ENCODE measurements around the gene LRRC55.

The LRRC55 gene

GRCh38 chr11:57203882-57204480, 22.2 kb downstream of the LRRC55 start:
- no peak for DNase-seq

- DNase-seq, result no peak
These were observed 23.4 kb downstream of the LRRC55 start for GRCh38 chr11:57205041-57205641.

- DNase-seq, result no peak
These were observed 25.4 kb downstream of the LRRC55 start for GRCh38 chr11:57207168-57207567.

GRCh38 chr11:57210781-57211180, 29.0 kb downstream of the LRRC55 start:
- DNase-seq, result no peak

- DNase-seq, result no peak
These were observed 31.8 kb downstream of the LRRC55 start for GRCh38 chr11:57213342-57214097.

GRCh38 chr11:57214098-57214417, 32.3 kb downstream of the LRRC55 start:
- no peak for DNase-seq

GRCh38 chr11:57214494-57214893, 32.7 kb downstream of the LRRC55 start:
- no peak for DNase-seq

- no peak for DNase-seq
These were observed 34.7 kb downstream of the LRRC55 start for GRCh38 chr11:57216463-57216862.

GRCh38 chr11:57217053-57217452, 35.3 kb downstream of the LRRC55 start:
- no peak for DNase-seq

GRCh38 chr11:57219021-57219627, 37.4 kb downstream of the LRRC55 start:
- no peak for DNase-seq

GRCh38 chr11:57222239-57222638, 40.5 kb downstream of the LRRC55 start:
- DNase-seq, result no peak

GRCh38 chr11:57223601-57224000, 41.8 kb downstream of the LRRC55 start:
- no peak for DNase-seq

GRCh38 chr11:57224128-57224527, 42.4 kb downstream of the LRRC55 start:
- no peak for DNase-seq

- DNase-seq, result no peak
These were observed 42.8 kb downstream of the LRRC55 start for GRCh38 chr11:57224537-57224936.

- DNase-seq, result no peak
These were observed 46.8 kb downstream of the LRRC55 start for GRCh38 chr11:57228600-57228999.

GRCh38 chr11:57230316-57230715, 48.6 kb downstream of the LRRC55 start:
- no peak for DNase-seq

GRCh38 chr11:57230791-57231538, 49.2 kb downstream of the LRRC55 start:
- DNase-seq, result no peak

- no peak for DNase-seq
These were observed 49.9 kb downstream of the LRRC55 start for GRCh38 chr11:57231539-57232253.

- no peak for DNase-seq
These were observed 51.9 kb downstream of the LRRC55 start for GRCh38 chr11:57233702-57234101.

- no peak for DNase-seq
These were observed 54.3 kb downstream of the LRRC55 start for GRCh38 chr11:57235761-57236703.

- no peak for DNase-seq
These were observed 55.5 kb downstream of the LRRC55 start, which contains the start of gene APLNR for GRCh38 chr11:57237204-57237681. TSS of gene APLNR (minus strand) at chr11:57237250. CDS start at chr11:57237004, 246 bp downstream.
